ENCODE measurements around the gene PRDX6.
"Not testable (repeated sequence)": the region's sequence is repeated elsewhere in the genome, so short reads cannot be mapped to it uniquely, and the experiment has no call there.

Gene PRDX6

GRCh38 chr1:173502104-173502503 is 25.0 kb downstream of the PRDX6 start:
- DNase-seq = no peak

- no peak for DNase-seq
Observed at GRCh38 chr1:173503391-173503790, 26.3 kb downstream of the PRDX6 start.

- DNase-seq = no peak
Observed at GRCh38 chr1:173504268-173504667, 27.1 kb downstream of the PRDX6 start.

- no peak for DNase-seq
Observed at GRCh38 chr1:173505391-173505790, 28.3 kb downstream of the PRDX6 start.

- no peak for DNase-seq
Observed at GRCh38 chr1:173506437-173506836, 29.3 kb downstream of the PRDX6 start.

- no peak for DNase-seq
Observed at GRCh38 chr1:173507205-173507846, 30.2 kb downstream of the PRDX6 start.

- DNase-seq = no peak
Observed at GRCh38 chr1:173507847-173508209, 30.7 kb downstream of the PRDX6 start.

GRCh38 chr1:173508541-173508940 is 31.4 kb downstream of the PRDX6 start:
- DNase-seq = no peak

- no peak for DNase-seq
Observed at GRCh38 chr1:173509797-173510196, 32.7 kb downstream of the PRDX6 start.

GRCh38 chr1:173514503-173514902 is 37.4 kb downstream of the PRDX6 start:
- DNase-seq = not testable (repeated sequence)

GRCh38 chr1:173520799-173521198 is 43.7 kb downstream of the PRDX6 start:
- DNase-seq = no peak

- no peak for DNase-seq
Observed at GRCh38 chr1:173523329-173523728, 46.2 kb downstream of the PRDX6 start.

- DNase-seq = no peak
Observed at GRCh38 chr1:173525926-173526325, 48.8 kb downstream of the PRDX6 start.

GRCh38 chr1:173527151-173527826 is 50.2 kb downstream of the PRDX6 start:
- DNase-seq = no peak

- DNase-seq = no peak
Observed at GRCh38 chr1:173529106-173529505, 52.0 kb downstream of the PRDX6 start.

- DNase-seq = no peak
Observed at GRCh38 chr1:173530795-173531693, 53.9 kb downstream of the PRDX6 start.

- no peak for DNase-seq
Observed at GRCh38 chr1:173532237-173532636, 55.1 kb downstream of the PRDX6 start.

- no peak for DNase-seq
Observed at GRCh38 chr1:173536223-173536622, 59.1 kb downstream of the PRDX6 start.

Data from activated gamma-delta T cell (primary cell).